HG03432 (cell line): ENCODE data around the gene TRAPPC2L.
"Not testable (repeated sequence)": the region's sequence is repeated elsewhere in the genome, so short reads cannot be mapped to it uniquely, and the experiment has no call there.

ENCODE experiments used
- ATAC-seq: cut with Tn5 transposase; IDR thresholded peaks from one replicate; pipeline ENCODE4 v1.9.1; 2021; ENCODE audit warnings: mild to moderate bottlenecking, moderate library complexity; ENCODE audit not compliant: unreplicated experiment

TRAPPC2L gene

GRCh38 chr16:88888057-88888456, 31.1 kb downstream of the TRAPPC2L start:
- ATAC-seq, result no peak

GRCh38 chr16:88888461-88889387, 31.8 kb downstream of the TRAPPC2L start:
- ATAC-seq, result no peak

GRCh38 chr16:88889702-88890352, 32.9 kb downstream of the TRAPPC2L start:
- ATAC-seq, result not testable (repeated sequence)

GRCh38 chr16:88891083-88891482, 34.2 kb downstream of the TRAPPC2L start:
- ATAC-seq, result no peak

- no peak for ATAC-seq
These were observed 35.1 kb downstream of the TRAPPC2L start for GRCh38 chr16:88892065-88892464.

GRCh38 chr16:88893127-88893968, 36.4 kb downstream of the TRAPPC2L start:
- no peak for ATAC-seq

- ATAC-seq, result not testable (repeated sequence)
These were observed 37.3 kb downstream of the TRAPPC2L start for GRCh38 chr16:88894266-88894665.

- no peak for ATAC-seq
These were observed 37.9 kb downstream of the TRAPPC2L start for GRCh38 chr16:88894681-88895300.

- no peak for ATAC-seq
These were observed 38.4 kb downstream of the TRAPPC2L start for GRCh38 chr16:88895335-88895734.

GRCh38 chr16:88896238-88897070, 39.5 kb downstream of the TRAPPC2L start:
- no peak for ATAC-seq

- ATAC-seq, result no peak
These were observed 40.9 kb downstream of the TRAPPC2L start for GRCh38 chr16:88897696-88898425.

GRCh38 chr16:88899901-88900661, 43.2 kb downstream of the TRAPPC2L start:
- no peak for ATAC-seq

- ATAC-seq, result no peak
These were observed 43.7 kb downstream of the TRAPPC2L start for GRCh38 chr16:88900662-88901052.

- ATAC-seq, result no peak
These were observed 44.9 kb downstream of the TRAPPC2L start for GRCh38 chr16:88901718-88902337.

- ATAC-seq, result no peak
These were observed 45.8 kb downstream of the TRAPPC2L start for GRCh38 chr16:88902744-88903143.

GRCh38 chr16:88903267-88903666, 46.3 kb downstream of the TRAPPC2L start:
- ATAC-seq, result no peak

- no peak for ATAC-seq
These were observed 47.9 kb downstream of the TRAPPC2L start for GRCh38 chr16:88904676-88905365.
